GM19452 (cell line): ENCODE results near the gene TYW5.
"Not testable (repeated sequence)": the region's sequence is repeated elsewhere in the genome, so short reads cannot be mapped to it uniquely, and the experiment has no call there.

Experiments used
- ATAC-seq: cut with Tn5 transposase; IDR thresholded peaks from one replicate; pipeline ENCODE4 v1.9.1; 2021; ENCODE audit not compliant: unreplicated experiment

Gene TYW5

DNA sequence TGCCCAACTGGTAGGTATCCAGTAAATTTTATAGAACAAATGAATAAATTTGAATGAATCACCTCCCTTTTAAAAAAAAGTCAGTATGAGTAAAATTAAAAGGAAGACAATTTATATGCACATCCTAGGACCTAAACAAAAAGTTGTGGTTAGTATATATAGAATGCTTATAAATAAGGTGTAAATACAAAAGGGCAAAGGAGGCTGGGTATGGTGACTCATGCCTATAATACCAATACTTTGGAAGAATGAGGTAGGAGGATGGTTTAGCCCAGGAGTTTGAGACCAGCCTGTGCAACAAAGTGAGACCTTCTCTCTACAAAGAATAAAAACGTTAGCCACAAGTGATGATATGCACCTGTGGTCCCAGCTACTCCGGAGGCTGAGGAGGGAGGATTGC lies 31.4 kb downstream of the TYW5 start:
- no peak for ATAC-seq

DNA sequence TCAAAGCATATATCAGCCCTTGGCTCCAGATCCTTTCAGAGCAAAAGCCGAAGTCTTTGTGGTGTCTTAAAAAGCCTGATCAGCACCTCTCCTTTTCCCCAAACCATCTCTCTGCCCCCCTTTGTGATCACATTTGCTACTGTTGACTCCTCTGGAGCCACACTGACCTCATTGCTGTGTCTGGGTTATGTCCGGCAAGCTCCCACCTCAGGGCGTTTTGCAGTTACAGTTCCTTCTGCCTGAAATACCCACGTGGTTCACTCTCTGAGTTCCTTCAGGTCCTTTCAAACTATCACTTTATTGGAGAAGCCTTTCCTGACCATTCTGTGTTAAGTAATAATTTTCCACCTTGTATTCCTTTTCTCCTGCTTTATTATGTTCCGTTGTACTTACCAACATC lies 32.4 kb downstream of the TYW5 start:
- no peak for ATAC-seq

DNA sequence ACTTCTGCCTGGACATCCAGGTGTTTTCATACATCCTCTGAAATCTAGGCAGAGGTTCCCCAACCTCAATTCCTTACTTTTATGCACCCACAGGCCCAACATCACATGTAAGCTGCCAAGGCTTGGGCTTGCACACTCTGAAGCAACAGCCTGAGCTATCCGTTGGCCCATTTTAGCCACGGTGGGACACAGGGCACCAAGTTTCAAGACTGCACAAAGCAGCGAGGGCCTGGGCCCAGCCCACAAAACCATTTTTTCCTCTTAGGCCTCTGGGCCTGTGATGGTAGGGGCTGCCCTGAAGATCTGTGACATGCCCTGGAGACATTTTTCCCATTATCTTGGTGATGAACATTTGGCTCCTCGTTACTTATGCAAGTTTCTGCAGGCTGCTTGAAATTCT lies 38.3 kb downstream of the TYW5 start:
- ATAC-seq, result no peak

DNA sequence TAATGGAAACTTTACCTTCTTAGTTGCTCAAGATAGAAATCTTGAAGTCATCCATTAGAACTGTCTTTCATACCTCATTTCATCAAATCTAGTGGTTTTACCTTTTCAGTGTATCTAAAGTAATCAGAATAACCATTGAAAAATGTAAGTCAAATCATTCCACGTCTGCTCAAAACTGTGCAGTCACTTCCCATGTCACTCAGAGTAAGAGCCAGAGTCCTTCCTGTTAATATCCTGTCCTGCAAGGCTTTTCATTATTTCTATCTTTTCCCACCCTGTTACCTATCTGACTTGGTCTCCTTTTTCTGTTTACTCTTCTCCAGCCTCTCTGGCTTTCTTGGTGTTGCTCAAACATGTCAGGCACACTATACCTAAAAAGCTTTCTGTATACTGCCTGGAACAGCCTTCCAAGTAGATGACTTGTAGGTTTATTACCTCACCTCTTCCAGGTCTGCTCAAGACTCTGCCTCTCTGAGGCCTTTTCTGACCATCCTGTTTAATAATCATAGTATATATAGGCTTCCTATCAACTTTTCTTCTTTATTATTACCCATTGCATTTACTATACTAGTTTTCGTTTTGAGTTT lies 40.8 kb downstream of the TYW5 start:
- ATAC-seq, result no peak

DNA sequence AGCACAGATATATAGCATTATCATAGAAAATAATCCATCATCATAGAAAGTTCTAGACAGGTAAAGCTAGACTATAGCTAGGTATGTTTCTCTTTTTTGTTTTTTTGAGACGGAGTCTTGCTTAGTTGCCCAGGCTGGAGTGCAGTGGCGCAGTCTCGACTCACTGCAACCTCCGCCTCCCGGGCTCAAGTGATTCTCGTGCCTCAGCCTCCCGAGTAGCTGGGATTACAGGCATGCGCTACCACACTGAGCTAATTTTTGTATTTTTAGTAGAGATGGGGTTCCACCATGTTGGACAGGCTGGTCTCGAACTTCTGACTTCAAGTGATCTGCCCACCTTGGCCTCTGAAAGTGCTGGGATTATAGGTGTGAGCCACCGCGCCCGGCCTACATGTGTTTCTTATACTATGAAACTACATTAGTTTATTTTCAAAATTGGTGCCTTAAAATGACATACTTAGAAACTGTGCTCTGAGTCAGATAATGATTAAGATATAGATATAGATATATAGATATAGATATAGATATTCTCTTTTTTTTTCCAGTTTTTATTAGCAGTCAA lies 42.7 kb downstream of the TYW5 start:
- ATAC-seq, result not testable (repeated sequence)

DNA sequence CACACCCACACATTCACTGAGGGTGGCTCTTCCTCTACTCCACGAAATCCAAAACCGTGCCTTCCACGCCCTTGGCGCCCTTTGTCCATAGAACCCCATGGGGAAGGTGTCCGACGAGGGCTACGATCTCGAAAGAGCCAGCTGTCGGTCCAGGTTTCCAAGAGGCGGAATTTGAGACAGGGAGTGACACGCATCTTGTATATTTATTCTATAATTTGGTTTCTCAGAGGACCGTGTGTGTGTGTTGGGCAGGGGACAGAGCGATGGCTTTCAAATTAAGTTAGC lies 43.5 kb downstream of the TYW5 start:
- ATAC-seq, result no peak

DNA sequence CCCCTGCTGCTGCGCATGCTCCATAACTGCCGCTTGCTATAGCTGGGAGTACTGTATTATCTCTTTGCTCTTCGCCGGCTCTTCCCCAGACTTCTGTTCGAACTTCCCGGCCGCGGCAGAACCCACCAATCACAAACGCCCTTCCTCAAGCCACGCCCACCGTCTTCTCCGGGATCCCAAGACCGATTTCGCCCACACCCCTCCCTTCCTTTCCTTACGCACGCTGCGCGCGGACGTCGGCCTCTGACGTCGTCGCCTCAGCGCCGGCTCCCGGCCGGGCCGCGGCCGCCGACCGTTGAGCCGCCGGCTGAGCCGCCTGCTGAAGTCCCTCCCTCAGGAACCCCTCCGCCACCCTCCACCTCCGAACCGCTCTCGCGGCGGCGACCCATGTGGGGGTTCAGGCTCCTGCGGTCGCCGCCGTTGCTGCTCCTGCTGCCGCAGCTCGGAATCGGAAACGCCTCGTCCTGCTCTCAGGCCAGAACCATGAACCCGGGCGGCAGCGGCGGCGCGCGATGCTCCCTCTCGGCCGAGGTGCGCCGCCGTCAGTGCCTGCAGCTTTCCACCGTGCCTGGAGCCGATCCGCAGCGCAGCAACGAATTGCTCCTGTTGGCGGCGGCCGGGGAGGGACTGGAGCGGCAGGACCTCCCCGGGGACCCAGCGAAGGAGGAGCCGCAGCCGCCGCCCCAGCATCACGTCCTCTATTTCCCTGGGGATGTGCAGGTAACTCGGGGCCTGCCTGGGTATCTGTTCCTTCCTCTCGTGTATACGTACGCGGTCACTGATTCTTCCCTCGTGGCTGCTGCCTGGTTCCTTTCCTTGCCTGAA lies 44.0 kb downstream of the TYW5 start, which contains the start of gene C2orf69:
TSS of gene C2orf69 (plus strand) at position 242 of the 825 bp plus-strand sequence. CDS start at position 388, 146 bp downstream.
- peak; percentile 90 for ATAC-seq

DNA sequence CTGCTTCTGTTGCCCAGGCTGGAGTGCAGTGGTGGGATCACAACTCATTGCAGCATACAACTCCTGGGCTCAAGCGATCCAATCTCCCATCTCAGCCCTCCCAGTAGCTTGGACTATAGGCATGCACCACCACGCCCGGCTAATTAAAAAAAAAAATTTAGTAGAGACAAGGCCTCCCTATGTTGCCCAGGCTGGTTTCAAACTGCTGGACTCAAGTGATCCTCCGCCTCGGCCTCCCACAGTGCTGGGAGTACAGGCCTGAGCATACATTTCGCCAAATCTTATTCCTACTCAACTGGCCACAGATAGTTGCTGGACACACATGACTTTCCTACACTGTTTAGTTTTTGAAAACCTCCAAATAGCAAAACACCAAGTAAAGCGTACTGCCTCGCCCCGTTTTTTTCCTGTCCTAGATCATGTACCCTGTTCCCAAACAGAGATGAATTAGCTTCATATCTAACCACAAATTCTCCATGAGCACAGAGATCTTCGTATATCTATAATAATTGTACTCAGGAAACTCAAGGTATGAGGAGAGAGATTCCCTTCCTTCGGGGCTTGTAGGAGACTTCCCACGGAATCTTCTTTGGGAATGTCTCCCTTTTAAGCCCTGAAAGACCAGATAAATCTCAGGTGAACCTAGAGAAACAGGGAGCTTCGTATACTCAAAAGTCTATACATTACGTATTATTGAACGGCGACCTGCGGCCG lies 44.8 kb downstream of the TYW5 start:
- ATAC-seq, result no peak

DNA sequence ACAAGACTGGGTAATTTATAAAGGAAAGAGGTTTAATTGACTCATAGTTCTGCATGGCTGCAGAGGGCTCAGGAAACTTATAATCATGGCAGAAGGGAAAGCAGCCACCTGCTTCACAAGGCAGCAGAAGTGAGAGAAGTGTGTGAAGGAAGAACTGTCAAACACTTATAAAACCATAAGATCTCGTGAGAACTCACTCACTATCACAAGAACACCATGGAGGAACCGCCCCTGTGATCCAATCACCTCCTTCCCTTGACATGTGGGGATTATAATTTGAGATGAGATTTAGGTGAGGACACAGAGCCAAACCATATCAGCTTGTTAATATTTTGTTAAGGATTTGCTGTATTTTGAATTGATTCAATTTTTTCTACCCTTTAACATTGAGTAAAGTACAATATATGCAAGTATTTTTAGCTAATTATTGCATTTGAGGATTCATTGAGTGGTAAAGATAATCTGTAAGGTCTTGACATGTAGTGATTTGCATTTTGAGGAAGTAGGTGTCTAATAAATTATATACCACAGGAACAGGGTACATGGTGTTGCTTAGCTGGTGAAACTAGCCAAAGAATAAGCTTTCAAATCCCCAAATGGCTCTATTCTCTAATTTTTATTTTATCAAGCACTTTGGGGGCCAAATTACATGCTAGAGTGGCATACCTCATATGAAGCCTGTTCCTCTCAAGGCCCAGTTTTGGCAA lies 48.1 kb downstream of the TYW5 start:
- ATAC-seq, result no peak

DNA sequence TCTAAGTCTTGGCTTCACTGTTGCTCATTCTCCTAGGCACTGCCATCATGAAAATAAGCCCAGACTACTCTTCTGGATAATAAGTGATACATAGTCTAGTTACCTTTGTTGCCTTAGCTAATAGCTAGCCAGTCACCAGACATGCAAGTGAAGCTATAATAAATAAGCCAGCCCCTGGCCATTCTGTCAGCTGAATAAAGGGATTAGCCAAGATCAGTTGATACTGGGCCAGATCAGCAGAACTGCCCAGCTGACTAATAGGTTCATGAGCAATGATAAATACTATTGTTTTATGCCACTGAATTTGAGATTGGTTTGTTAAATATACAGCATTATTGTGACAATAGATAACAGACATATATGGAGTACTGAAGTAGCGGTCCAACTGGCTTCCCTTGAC lies 52.2 kb downstream of the TYW5 start:
- no peak for ATAC-seq

DNA sequence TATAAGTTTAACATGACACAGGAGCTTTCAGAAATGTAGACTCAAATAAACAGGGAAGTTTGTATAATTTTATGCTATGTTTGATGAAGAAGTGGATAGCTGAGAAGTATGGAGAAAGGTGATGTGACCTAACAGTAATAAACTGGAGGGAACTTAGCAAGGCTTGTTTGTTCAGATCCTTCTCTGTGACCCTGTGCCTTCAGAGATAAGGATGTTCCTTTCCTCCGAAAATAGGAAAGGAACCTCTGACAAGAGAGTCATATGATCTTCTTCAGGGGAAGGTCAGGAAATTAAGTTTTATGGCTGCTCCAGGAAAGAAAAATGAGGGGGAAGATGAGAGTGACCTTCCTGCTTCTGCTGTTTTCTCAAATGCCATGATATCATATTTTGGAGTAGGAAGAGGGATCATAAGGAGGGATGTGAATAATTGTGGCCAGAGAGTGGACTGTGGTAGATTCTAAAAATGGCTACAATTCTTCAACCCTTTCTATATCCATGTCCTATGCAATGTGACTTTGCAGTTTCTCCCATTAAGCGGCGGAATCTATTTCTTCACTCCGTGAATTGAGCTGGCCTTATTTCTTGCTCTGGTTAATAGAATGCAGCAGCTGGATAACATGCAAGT lies 52.7 kb downstream of the TYW5 start:
- ATAC-seq, result no peak

DNA sequence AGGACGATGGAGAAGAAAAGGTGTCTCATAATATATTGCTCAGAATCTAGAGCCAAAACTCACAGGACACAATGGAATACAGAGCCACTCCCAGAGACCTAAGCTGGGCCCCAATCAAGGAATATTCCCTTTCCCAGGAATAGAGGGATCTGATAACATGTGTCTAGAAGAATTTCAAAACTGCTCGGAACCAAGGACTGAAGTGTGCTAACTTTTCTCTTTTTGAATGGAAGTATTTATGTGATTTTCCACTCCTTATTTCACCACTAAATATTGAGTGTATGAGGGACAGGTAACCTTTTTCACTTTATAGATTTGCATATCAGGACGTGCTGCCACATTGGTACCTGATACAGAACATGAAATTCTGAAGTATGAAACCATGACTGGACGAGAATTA lies 53.3 kb downstream of the TYW5 start:
- no peak for ATAC-seq

DNA sequence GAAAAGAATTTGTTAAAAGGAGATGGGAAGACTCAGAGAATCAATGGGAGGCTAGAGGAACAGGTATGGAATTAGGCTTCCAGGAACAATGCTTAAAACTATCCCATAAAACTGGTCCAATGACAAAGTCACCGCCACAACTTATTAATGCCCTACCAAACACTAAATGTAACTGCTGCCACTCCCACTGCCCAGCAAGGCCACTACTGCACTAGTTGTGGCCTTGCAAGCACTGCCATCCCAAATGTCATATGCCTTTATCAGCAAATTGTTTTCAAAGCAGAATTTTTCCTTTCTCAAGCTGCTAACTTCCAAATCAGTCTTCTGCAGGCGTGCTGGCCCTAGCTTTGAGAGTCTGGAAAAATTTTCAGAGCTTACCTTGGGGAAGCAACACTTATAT lies 58.7 kb downstream of the TYW5 start:
- ATAC-seq, result no peak

DNA sequence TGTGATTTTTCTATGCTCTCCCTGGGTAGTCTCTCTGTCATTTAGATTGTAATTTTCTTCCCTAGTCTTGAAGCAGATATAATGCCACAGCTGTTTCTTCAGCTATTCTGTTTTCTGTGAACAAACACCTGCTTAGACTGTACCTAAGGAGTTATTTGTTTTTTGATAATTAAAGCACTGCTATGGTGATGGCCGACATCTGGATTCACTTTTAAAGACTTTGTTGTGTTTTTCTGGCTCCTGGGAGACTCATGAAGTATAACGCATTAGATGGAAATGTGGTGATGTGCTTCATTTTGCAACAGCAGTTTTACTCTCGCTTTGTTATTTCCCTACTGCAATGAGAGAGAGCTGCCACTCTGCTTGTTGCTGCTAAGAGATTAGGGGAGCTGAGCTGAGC lies 59.9 kb downstream of the TYW5 start:
- no peak for ATAC-seq

DNA sequence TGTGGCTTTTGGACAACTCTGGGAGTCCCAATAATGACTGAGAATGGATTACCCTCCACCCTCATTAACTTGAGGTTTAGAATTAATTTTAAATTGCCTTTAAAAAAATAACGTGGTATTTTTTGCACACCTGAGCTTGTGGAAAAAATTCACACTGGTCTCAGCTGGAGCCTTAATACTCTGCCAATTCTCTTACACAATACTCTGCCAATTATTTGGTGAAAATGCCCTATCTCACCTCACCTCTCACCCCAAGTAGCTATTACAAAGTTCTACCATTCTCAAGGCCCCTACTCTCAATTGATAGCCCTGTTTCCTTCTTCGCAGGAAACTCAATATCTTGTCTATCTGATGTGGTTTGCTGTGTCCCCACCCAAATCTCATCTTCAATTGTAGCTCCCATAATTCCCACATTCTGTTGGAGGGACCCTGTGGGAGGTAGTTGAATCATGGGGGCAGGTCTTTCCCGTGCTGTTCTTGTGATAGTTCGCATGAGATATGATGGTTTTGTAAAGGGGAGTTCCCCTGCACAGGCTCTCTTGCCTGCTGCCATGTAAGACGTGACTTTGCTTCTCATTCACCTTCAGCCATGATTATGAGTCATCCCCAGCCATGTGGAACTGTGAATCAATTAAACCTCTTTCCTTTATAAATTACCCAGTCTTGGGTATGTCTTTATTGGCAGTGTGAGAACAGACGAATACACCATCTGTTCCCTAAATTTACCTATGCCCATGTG lies 71.6 kb downstream of the TYW5 start:
- ATAC-seq, result no peak

DNA sequence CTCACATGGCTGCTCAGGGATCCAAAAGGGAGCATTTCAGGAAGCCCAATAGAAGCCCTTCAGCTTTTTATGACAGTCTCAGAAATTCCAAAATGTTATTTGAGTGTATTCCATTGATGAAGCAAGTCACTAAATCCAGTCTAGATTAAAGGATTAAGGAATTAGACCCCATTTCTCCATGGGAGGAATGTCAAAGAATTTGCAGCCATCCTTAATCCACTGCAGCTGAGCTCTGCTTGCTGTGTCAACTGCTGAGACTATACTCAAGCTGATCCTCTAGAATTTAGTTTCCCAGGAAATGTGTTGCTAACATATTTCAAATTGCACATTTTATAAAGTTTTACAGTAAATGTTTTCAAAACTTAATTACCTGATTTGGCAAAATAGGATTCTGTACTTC lies 72.6 kb downstream of the TYW5 start:
- no peak for ATAC-seq
